Measurements from ENCODE around the gene SAMD9L. TPM values are rescaled to one million over a fixed set of nuclear protein-coding genes. Genes with fewer than 3 reads are reported as not detected.
A peak's percentile ranks its signal among the peaks of the same experiment; 100 is the strongest.

Gene SAMD9L
- 8.6 TPM for total RNA-seq

DNA sequence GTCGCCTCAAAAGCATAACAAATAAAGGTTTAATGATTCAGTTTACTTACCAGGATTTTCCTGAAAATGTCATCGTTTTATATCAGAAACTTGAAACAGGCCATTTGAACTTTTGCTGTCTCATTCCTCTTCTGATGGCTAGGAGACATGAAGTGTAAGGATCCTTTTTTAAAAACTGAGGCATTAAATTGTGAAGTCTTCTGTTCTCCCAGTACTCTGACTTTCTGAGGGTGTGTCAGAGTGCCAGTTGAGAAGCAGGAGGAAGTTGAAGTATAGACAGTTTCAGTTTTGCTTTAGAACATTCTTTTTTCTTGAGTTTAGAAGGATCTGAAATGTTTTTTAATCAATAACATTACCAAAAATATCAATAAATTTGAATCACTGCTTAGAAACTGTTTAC, at the start of gene SAMD9L:
Gene SAMD9L, minus strand, starts transcription at position 242 of the 400 bp plus-strand sequence. CDS start 12,414 bp downstream, outside the sequence.
- Histone ChIP-seq H3K27ac (peak within 1 kb of the TSS; percentile 35), H3K36me3 (peaks cover 0 to 20% of the 10 kb centered on the region in 2 donors), H3K4me3 (peak within 1 kb of the TSS; percentile 43 to 48), H3K4me1 (peaks cover 21% of the 10 kb centered on the region), H3K9me3 (no peaks in the 10 kb centered on the region), H3K27me3 (no peaks in the 10 kb centered on the region)
- TF ChIP-seq POLR2AphosphoS5 (IDR thresholded peaks at IDR 0.05; ENCODE audit: insufficient read depth in 1 of 2, low read depth in 1 of 2), result no peak
- TF ChIP-seq, protein P1, sequence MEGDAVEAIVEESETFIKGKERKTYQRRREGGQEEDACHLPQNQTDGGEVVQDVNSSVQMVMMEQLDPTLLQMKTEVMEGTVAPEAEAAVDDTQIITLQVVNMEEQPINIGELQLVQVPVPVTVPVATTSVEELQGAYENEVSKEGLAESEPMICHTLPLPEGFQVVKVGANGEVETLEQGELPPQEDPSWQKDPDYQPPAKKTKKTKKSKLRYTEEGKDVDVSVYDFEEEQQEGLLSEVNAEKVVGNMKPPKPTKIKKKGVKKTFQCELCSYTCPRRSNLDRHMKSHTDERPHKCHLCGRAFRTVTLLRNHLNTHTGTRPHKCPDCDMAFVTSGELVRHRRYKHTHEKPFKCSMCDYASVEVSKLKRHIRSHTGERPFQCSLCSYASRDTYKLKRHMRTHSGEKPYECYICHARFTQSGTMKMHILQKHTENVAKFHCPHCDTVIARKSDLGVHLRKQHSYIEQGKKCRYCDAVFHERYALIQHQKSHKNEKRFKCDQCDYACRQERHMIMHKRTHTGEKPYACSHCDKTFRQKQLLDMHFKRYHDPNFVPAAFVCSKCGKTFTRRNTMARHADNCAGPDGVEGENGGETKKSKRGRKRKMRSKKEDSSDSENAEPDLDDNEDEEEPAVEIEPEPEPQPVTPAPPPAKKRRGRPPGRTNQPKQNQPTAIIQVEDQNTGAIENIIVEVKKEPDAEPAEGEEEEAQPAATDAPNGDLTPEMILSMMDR (IDR thresholded peaks at IDR 0.05), result no peak
- no peak for TF ChIP-seq POLR2A (IDR thresholded peaks at IDR 0.05)
- DNase-seq (ENCODE audit: extremely low spot score in 2 of 2), result no peak
- intact Hi-C loops (cut with DNase I), result no loop called here

GRCh38 chr7:93196336-93196735, 48.2 kb upstream of the SAMD9L start:
- no peak for TF ChIP-seq POLR2AphosphoS5 (IDR thresholded peaks at IDR 0.05; ENCODE audit: insufficient read depth in 1 of 2, low read depth in 1 of 2)
- TF ChIP-seq, protein P1 (IDR thresholded peaks at IDR 0.05), result no peak
- no peak overlapping the region for H3K4me3 ChIP-seq
- no peaks in the 10 kb centered on the region for H3K9me3 ChIP-seq
- intact Hi-C loops (cut with DNase I), result no loop called here
- H3K27ac ChIP-seq, result no peak overlapping the region
- DNase-seq (ENCODE audit: extremely low spot score in 2 of 2), result no peak
- H3K36me3 ChIP-seq, result no peaks in the 10 kb centered on the region
- H3K4me1 ChIP-seq, result no peaks in the 10 kb centered on the region
- no peaks in the 10 kb centered on the region for H3K27me3 ChIP-seq

GRCh38 chr7:93194386-93194785, 46.2 kb upstream of the SAMD9L start:
- no peak for TF ChIP-seq POLR2A (IDR thresholded peaks at IDR 0.05)
- TF ChIP-seq, protein P1 (IDR thresholded peaks at IDR 0.05), result no peak
- no peak for TF ChIP-seq POLR2AphosphoS5 (IDR thresholded peaks at IDR 0.05; ENCODE audit: insufficient read depth in 1 of 2, low read depth in 1 of 2)
- no peak overlapping the region for H3K4me3 ChIP-seq

DNA sequence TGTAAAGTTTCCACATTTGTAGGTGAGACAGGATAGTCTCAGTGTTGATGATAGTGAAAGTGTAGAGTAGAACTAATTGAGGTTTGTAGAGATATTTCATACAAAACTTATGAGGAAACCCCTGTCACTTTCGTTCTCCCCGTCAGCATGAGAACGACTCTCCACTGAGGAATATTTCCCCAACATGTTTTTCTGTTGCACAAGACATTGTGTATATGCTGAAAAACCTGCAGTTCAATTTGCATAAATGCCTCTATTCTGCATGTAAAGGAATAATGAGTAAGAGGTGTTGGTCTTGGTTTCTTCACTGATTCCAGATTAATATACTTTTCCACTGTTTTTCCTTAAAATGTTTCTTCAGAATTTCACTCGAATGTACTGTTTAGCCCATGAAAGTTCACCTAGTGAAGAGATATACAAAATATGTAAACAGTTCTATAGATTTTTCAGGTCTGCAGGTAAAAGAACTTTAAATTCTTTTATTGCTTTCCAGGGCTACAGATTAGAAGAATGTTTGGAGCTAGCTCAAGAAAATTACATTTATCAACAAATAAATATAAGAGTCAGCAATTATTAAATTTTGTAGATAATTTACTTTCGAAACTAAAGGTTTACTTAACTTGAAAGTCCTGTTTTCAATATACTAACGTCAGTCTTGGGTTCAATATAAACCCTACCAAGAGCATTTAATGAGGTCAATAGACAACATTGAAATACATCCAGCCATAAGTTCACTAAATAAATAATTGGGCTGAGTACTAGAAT, 40.9 kb upstream of the SAMD9L start:
- intact Hi-C loops (cut with DNase I), result no loop called here
- H3K27ac ChIP-seq, result no peak overlapping the region
- no peaks in the 10 kb centered on the region for H3K27me3 ChIP-seq
- no peak overlapping the region for H3K4me3 ChIP-seq
- no peak for DNase-seq (ENCODE audit: extremely low spot score in 2 of 2)
- TF ChIP-seq, protein P1 (IDR thresholded peaks at IDR 0.05), result no peak
- TF ChIP-seq POLR2A (IDR thresholded peaks at IDR 0.05) (no peak), POLR2AphosphoS5 (IDR thresholded peaks at IDR 0.05; ENCODE audit: insufficient read depth in 1 of 2, low read depth in 1 of 2) (no peak)
- no peaks in the 10 kb centered on the region for H3K36me3 ChIP-seq
- no peaks in the 10 kb centered on the region for H3K9me3 ChIP-seq
- no peaks in the 10 kb centered on the region for H3K4me1 ChIP-seq

More at GRCh38 chr7:93194386-93194785, 46.2 kb upstream of the SAMD9L start:
- Histone ChIP-seq H3K4me1 (no peaks in the 10 kb centered on the region), H3K27ac (no peak overlapping the region), H3K27me3 (no peaks in the 10 kb centered on the region), H3K36me3 (no peaks in the 10 kb centered on the region), H3K9me3 (no peaks in the 10 kb centered on the region)
- intact Hi-C loops (cut with DNase I), result no loop called here
- DNase-seq (ENCODE audit: extremely low spot score in 2 of 2), result no peak
